GM12892 (cell line): ENCODE data around the gene ZNF644.
"Not testable (repeated sequence)": the region's sequence is repeated elsewhere in the genome, so short reads cannot be mapped to it uniquely, and the experiment has no call there.

ENCODE experiments used
- POLR2A ChIP-seq: IDR thresholded peaks from 2 replicates; pipeline ENCODE4 v1.6.1; 2011; ENCODE audit warnings: low read depth, low read length, control low read depth
- POLR2AphosphoS5 ChIP-seq: IDR thresholded peaks from 2 replicates; pipeline ENCODE4 v1.6.1; 2011; ENCODE audit warnings: low read depth, low read length, control low read depth
- TAF1 ChIP-seq: IDR thresholded peaks from 2 replicates; pipeline ENCODE4 v1.6.1; 2011; ENCODE audit warnings: low read depth, mild to moderate bottlenecking, control low read depth, low read length, borderline replicate concordance

DNA sequence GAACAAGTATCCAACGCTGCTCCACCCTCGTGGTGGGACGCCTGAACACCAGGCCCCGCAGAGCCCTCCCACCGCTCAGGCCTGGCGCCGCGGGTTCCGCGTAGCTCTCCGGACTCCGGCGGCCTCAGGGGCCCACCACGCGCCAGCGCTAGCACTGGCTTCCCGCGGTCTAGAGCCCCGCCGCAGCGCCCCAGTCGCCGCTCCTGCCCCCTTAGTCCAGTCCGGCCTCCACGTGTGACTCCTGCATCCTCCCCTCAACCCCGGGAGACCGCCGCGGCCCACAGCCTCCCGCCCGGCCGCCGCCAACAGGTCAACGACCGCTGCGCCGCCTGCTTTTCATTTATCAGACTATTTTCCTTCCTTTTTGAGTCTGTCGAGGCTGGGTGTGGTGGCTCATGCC is 128.2 kb downstream of the ZNF644 start:
- TF ChIP-seq POLR2A, POLR2AphosphoS5, TAF1: not testable (repeated sequence)
